GM18907 (cell line): ENCODE results near the gene ZSWIM6.

ENCODE experiments used
- ATAC-seq: cut with Tn5 transposase; IDR thresholded peaks from one replicate; pipeline ENCODE4 v1.9.1; 2021; ENCODE audit warnings: mild to moderate bottlenecking, moderate library complexity; ENCODE audit not compliant: unreplicated experiment

The ZSWIM6 gene

DNA sequence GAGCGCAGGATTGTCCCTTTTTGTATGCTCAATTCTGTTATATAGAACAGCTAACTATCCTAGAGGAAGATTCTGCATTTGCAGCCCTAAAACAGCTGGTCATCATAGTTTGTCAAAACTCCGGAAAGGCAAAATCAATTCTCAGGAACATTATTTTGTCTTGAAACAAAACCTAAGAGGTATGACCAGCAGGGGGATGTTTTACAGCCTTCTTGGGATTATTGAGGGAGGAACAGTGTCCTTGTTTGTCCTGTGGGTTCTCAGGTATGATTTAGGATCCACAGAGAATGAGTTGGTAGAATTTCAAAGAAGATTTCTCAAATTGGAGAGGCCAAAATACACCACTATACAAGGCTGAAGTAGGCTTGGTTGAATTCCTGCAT is 136.4 kb downstream of the ZSWIM6 start:
- ATAC-seq, result no peak

GRCh38 chr5:61471352-61471751 is 139.3 kb downstream of the ZSWIM6 start:
- no peak for ATAC-seq

GRCh38 chr5:61472172-61472958 is 140.3 kb downstream of the ZSWIM6 start:
- no peak for ATAC-seq

DNA sequence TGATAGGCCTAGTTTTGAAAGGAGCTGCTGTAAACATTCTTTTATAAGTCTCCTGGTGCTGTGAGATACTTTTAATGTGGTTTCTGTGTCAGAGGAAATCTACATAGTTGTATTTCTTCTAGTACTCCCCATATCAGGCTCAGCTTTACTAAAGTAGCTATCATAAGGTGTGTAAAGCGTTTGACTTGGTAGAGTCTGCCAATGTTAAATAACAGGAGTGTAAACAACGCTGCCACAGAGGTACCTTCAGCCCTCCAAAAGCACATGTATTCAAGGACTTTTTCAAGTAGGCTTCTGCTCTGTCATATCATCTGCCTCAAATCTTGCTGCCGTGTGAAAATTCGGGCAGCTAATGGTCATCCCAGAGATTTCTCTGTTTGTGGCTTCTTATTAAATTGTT is 142.7 kb downstream of the ZSWIM6 start:
- ATAC-seq, result no peak

DNA sequence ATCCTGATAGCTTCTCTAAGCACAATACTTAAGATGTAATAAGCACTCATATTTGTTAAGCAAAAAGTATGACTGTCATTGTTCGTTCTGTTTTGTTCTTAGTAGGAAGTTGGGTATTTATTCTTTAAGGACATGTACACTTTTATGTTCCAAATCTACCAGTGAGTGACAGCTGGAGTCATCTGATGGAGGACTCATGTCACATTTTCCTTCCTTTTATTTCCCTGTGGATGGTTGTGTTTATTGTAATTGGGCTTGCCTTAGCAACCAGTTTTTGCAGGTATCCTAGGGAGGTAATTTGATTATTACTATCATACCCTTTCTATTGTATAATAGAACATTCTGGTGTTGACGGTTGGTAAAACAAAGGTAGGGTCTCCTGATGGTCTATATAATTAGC is 145.7 kb downstream of the ZSWIM6 start:
- ATAC-seq, result no peak

GRCh38 chr5:61479850-61480614 is 148.0 kb downstream of the ZSWIM6 start:
- no peak for ATAC-seq

DNA sequence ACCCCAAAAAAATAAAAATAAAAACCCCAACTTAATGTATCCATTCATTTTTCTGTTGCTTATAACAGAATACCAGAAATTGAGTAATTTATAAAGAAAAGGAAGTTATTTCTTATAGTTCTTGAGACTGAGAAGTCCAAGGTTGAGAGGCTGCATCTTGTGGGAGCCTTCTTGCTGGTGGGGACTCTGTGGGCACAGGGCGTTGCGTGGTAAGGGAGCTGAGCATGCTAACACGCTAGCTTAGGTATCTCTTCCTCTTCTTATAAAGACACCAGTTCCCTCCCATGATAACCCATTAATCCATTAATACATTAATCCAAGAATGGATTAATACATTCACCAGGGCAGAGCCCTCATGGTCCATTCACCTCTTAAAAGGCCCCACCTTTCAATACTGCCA is 150.9 kb downstream of the ZSWIM6 start:
- no peak for ATAC-seq

DNA sequence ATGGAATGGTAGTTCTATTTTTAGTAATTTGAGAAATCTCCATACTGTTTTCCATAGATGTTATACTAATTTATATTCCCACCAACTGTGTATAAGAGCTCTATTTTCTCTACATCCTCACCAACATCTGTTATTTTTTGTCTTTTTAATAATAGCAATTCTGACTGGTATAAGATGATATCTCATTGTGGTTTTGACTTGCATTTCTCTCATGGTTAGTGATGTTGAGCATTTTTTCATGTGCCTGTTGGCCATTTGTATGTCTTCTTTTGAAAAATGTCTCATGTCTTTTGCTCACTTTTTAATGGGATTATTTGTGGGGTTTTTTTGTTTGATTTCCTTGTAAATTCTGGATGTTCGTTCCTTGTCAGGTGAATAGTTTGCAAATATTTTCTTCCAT is 154.4 kb downstream of the ZSWIM6 start:
- ATAC-seq, result no peak

DNA sequence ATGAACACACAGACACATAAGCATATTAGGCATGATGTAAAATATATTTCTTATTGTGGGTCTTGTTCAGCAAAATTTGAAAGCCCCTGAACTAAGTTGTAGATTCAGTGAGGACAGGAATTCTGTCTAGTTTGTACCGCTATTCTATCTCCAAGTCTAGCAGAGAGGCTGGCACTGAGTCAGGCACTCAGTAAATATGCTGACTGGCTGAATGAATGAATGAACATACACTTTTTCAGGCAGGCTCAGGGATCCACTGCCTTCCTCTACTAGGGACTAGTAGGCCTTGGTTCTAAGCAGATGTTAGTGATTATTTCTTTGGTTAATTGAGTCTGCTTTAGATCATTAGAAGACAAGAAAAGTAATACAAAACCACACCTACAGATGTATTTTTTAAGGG is 157.5 kb downstream of the ZSWIM6 start:
- no peak for ATAC-seq

- no peak for ATAC-seq
These were observed 159.8 kb downstream of the ZSWIM6 start for GRCh38 chr5:61491861-61492260.

GRCh38 chr5:61493973-61494372 is 161.9 kb downstream of the ZSWIM6 start:
- ATAC-seq, result no peak

GRCh38 chr5:61496446-61496845 is 164.4 kb downstream of the ZSWIM6 start:
- no peak for ATAC-seq

- ATAC-seq, result no peak
These were observed 164.8 kb downstream of the ZSWIM6 start for GRCh38 chr5:61496860-61497259.

GRCh38 chr5:61498121-61498520 is 166.1 kb downstream of the ZSWIM6 start:
- no peak for ATAC-seq

- no peak for ATAC-seq
These were observed 169.9 kb downstream of the ZSWIM6 start for GRCh38 chr5:61501971-61502370.

- no peak for ATAC-seq
These were observed 172.2 kb downstream of the ZSWIM6 start for GRCh38 chr5:61504143-61504770.

DNA sequence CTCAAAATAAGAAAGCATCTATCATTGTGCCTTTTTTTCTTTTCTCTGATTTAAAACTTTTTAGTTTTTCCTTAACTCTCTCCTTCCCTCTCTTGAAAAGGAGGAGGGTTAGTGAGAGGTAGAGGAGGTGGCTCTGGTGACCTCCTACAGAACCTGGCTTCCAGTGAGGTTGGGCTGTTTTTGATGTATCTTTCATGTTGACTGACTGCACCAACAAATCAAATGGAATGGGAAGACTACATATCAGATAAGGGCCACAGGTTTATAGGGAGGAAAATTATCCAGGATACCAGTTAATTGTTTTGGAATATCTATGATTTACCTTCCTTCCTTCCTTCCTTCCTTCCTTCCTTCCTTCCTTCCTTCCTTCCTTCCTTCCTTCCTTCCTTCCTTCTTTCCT is 173.2 kb downstream of the ZSWIM6 start:
- no peak for ATAC-seq

DNA sequence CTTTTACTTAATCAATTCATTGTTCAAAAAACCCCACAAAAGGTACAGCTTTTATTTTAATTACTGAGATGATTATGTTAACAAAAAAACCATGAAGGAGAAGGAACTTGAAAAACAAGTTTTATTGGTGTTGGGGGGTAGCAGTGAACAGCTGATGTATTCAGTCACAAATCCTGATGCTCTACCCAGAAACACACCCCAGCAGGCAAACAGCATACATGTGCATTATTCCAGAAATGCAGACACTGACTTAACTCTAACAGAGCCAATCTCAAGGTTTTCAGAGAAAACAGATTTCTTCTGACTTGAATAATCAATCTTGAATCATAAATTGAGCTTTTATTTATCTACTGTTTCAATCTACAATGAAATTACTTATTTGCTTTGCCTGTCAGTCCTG is 175.2 kb downstream of the ZSWIM6 start:
- no peak for ATAC-seq

- ATAC-seq, result no peak
These were observed 184.9 kb downstream of the ZSWIM6 start for GRCh38 chr5:61516946-61517345.

GRCh38 chr5:61519728-61520277 is 187.7 kb downstream of the ZSWIM6 start:
- ATAC-seq, result no peak

GRCh38 chr5:61523073-61523472 is 191.0 kb downstream of the ZSWIM6 start:
- ATAC-seq, result no peak

GRCh38 chr5:61523997-61524396 is 191.9 kb downstream of the ZSWIM6 start:
- ATAC-seq, result no peak
